Endothelial cell of umbilical vein (primary cell): ENCODE data around the gene OPCML. TPM values are rescaled to one million over a fixed set of nuclear protein-coding genes. Genes with fewer than 3 reads are reported as not detected.

Experiments used
- BruUV-seq: library from RNA; stranded (reverse); fragments of 400-500 nt; replicated peaks from 2 replicates; lab custom pipeline; 2021; lab: Mats Ljungman, UMichigan
- CTCF ChIA-PET: fragments of 300-600, 350-600 bp; sonication (Branson Sonifier 250); formaldehyde crosslinking; loops from one replicate; lab custom pipeline; 2021; ENCODE audit warnings: antibody characterized with exemption, inconsistent platforms; lab: Charles Lee
- POLR2A ChIA-PET: fragments of 300-600, 350-600 bp; sonication (Branson Sonifier 250); formaldehyde crosslinking; loops from one replicate; lab custom pipeline; 2021; ENCODE audit warnings: antibody characterized with exemption, inconsistent platforms; lab: Charles Lee
- DNase-seq: peaks from one replicate; pipeline ENCODE4 v3.0.0-alpha.2; 2011; ENCODE audit warnings: low read depth, low spot score
- FAIRE-seq: peaks from 2 replicates; lab custom pipeline; 2011; peaks lifted over from hg19 to GRCh38; lab: Jason Lieb, UNC
- H2AFZ ChIP-seq: 2 replicates; pipeline ENCODE4 v1.6.0; 2012; ENCODE audit warnings: low read depth, low read length, control low read depth, inconsistent platforms
- H3K27ac ChIP-seq: 2 replicates; pipeline ENCODE4 v1.5.1; 2011; ENCODE audit warnings: low read depth, mild to moderate bottlenecking, control low read depth, low read length, moderate library complexity; ENCODE audit not compliant: insufficient read depth
- H3K27me3 ChIP-seq, 2 experiments: 2 replicates each; pipeline versions ENCODE4 v1.6.0 to v1.6.1; 2011; ENCODE audit warnings: low read length in 2 of 2, mixed read lengths in 1 of 2; ENCODE audit not compliant: control insufficient read depth in 2 of 2, insufficient read depth in 2 of 2
- H3K36me3 ChIP-seq, 2 experiments: 2 replicates in 1 of 2; 3 replicates in 1 of 2; pipeline ENCODE4 v1.5.1; 2011; ENCODE audit warnings: low read length in 2 of 2, mild to moderate bottlenecking in 1 of 2, moderate library complexity in 1 of 2; ENCODE audit not compliant: control insufficient read depth in 2 of 2, insufficient read depth in 2 of 2; ENCODE audit errors: extremely low read depth in 1 of 2
- H3K4me1 ChIP-seq: 3 replicates; pipeline ENCODE4 v1.5.1; 2011; ENCODE audit warnings: mild to moderate bottlenecking, low read length; ENCODE audit not compliant: control insufficient read depth, insufficient read depth; ENCODE audit errors: extremely low read depth
- H3K4me2 ChIP-seq: 2 replicates; pipeline ENCODE4 v1.6.1; 2011; ENCODE audit warnings: low read length, control low read depth, mixed read lengths; ENCODE audit not compliant: insufficient read depth
- H3K4me3 ChIP-seq, 3 experiments: fragments of 200-600 bp in 1 of 3; sonication (generic), shearing (Covaris generic) in 1 of 3; replicated peaks in 1 of 3; 2 replicates each; pipeline ENCODE4 v1.5.1; 2011 to 2016; ENCODE audit warnings: control low read depth in 3 of 3, low read length in 3 of 3, mild to moderate bottlenecking in 2 of 3, inconsistent platforms in 1 of 3, low read depth in 1 of 3, moderate library complexity in 1 of 3; ENCODE audit not compliant: insufficient read depth in 1 of 3
- H3K79me2 ChIP-seq: 2 replicates; pipeline ENCODE4 v1.6.0; 2012; ENCODE audit warnings: low read length, inconsistent platforms; ENCODE audit not compliant: control insufficient read depth, insufficient read depth
- H3K9ac ChIP-seq: replicated peaks from 2 replicates; pipeline ENCODE3; 2011; ENCODE audit warnings: low read length, control low read depth; ENCODE audit not compliant: insufficient read depth; ENCODE audit errors: extremely low read depth
- H3K9me1 ChIP-seq: replicated peaks from 3 replicates; pipeline ENCODE4 v1.6.0; 2011; ENCODE audit warnings: mild to moderate bottlenecking, low read length; ENCODE audit not compliant: control insufficient read depth, insufficient read depth; ENCODE audit errors: extremely low read depth
- H3K9me3 ChIP-seq: replicated peaks from 2 replicates; pipeline ENCODE4 v1.5.1; 2012; ENCODE audit warnings: low read length, inconsistent platforms; ENCODE audit not compliant: control insufficient read depth, insufficient read depth
- H4K20me1 ChIP-seq: replicated peaks from 2 replicates; pipeline ENCODE3; 2011; ENCODE audit warnings: mild to moderate bottlenecking, low read length; ENCODE audit not compliant: control insufficient read depth, insufficient read depth; ENCODE audit errors: extremely low read depth
- EZH2 ChIP-seq: IDR thresholded peaks from 2 replicates; pipeline ENCODE4 v1.6.1; 2012; ENCODE audit warnings: borderline replicate concordance, low read depth, mild to moderate bottlenecking, moderate library complexity, low read length, inconsistent platforms; ENCODE audit not compliant: severe bottlenecking
- FOS ChIP-seq: IDR thresholded peaks from 2 replicates; pipeline ENCODE4 v1.6.1; 2011; ENCODE audit warnings: mild to moderate bottlenecking, low read length, moderate library complexity, borderline replicate concordance; ENCODE audit not compliant: insufficient read depth
- GATA2 ChIP-seq: IDR thresholded peaks from 2 replicates; pipeline ENCODE4 v1.7.0; 2011; ENCODE audit warnings: low read depth, mild to moderate bottlenecking, moderate library complexity, mixed read lengths, low read length; ENCODE audit not compliant: insufficient read length, insufficient read depth
- JUN ChIP-seq: IDR thresholded peaks from 2 replicates; pipeline ENCODE4 v1.6.1; 2011; ENCODE audit warnings: borderline replicate concordance, low read depth; ENCODE audit not compliant: insufficient read length, insufficient read depth
- MYC ChIP-seq: IDR thresholded peaks from one replicate; pipeline ENCODE4 v1.6.1; 2011; ENCODE audit warnings: mild to moderate bottlenecking, low read depth, low read length
- POLR2A ChIP-seq: IDR thresholded peaks from 2 replicates; pipeline ENCODE4 v1.6.1; 2012; ENCODE audit warnings: low read depth, mild to moderate bottlenecking, control low read depth, low read length
- POLR2AphosphoS5 ChIP-seq: IDR thresholded peaks from 2 replicates; pipeline ENCODE4 v1.6.1; 2012; ENCODE audit warnings: low read depth, mild to moderate bottlenecking, control low read depth, low read length, moderate library complexity; ENCODE audit not compliant: insufficient read depth
- dilution Hi-C: fragments of 300-500 bp; cut with MboI; formaldehyde crosslinking; loops from one replicate; pipeline ENCODE4 v1.15.0; 2019; ENCODE audit warnings: low sequenced_read_pairs; ENCODE audit not compliant: extremely low pct_ligation_motif_present
- intact Hi-C: fragments of 100-400 bp; cut with micrococcal nuclease; formaldehyde crosslinking; loops from one replicate; pipeline ENCODE4 v1.10.0; 2022
- polyA plus RNA-seq, 4 experiments: library from polyadenylated mRNA; depleted of rRNA in 3 of 4; stranded (reverse) in 3 of 4; unstranded in 1 of 4; fragments of >200 nt; gene quantifications; 2 replicates each; pipeline versions ENCODE4 v1.2.1 to v1.2.3, GENCODE V29; 2011 to 2012; ENCODE audit warnings: missing spikeins in 1 of 4
- total RNA-seq: library from RNA; stranded (reverse); gene quantifications from 2 replicates; pipeline ENCODE4 v1.2.3, GENCODE V29; 2021
- TF ChIP-seq, protein P1 (sequence below), 2 donors: IDR thresholded peaks; 1 replicate in 1 of 2; 2 replicates in 1 of 2; pipeline ENCODE4 v1.5.1; 2011; ENCODE audit warnings: low read length in 2 of 2, mild to moderate bottlenecking in 2 of 2, moderate library complexity in 2 of 2, control low read depth in 1 of 2, inconsistent platforms in 1 of 2, low read depth in 1 of 2; ENCODE audit not compliant: insufficient read depth in 1 of 2; ENCODE audit errors: extremely low read depth in 1 of 2
- TF ChIP-seq, protein P2 (sequence below): IDR thresholded peaks from 2 replicates; pipeline ENCODE4 v1.6.1; 2011; ENCODE audit not compliant: insufficient read depth, insufficient read length

OPCML gene
- total and polyA plus RNA-seq, 2 donors (not counting 3 experiments of a cell fraction or from before 2014, with no cell fraction given): not detected

DNA sequence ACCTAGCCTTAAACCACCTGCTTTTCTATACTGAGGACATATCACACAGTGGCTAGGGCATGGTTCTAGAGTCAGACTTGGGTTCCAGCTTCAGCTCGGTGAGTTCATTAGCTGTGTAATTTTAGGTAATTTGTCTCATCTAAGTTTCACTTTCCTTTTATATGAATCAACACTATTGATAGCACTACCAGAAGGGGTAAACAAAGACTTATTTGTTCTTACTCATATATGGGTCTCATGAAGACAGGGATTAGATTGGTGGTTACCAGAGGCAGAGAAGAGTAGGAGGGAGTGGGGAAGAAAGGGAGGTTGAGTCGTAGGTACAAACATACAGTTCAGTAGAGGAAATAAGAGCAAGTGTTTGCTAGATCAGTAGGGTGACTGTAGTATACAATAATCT lies 924.7 kb downstream of the OPCML start:
- Histone ChIP-seq H3K27me3 (no peaks in the 10 kb centered on the region), H3K9me3 (peaks cover 2% of the 10 kb centered on the region), H4K20me1 (no peaks in the 10 kb centered on the region), H3K36me3 (no peaks in the 10 kb centered on the region), H3K79me2 (no peaks in the 10 kb centered on the region), H3K4me3 (no peak overlapping the region), H2AFZ (no peak overlapping the region), H3K4me2 (no peak overlapping the region), H3K9me1 (no peaks in the 10 kb centered on the region), H3K4me1 (no peaks in the 10 kb centered on the region), H3K27ac (no peak overlapping the region), H3K9ac (no peak overlapping the region)
- intact Hi-C loops: no loop called here
- FAIRE-seq (no peak), DNase-seq (no peak)
- ChIA-PET POLR2A (no interaction called here), CTCF (interaction anchor here (0.6 kb wide), 1 partner anchor 329 kb away, joined by 3 read pairs; no protein-coding TSS in a partner anchor)
- TF ChIP-seq, protein P1, sequence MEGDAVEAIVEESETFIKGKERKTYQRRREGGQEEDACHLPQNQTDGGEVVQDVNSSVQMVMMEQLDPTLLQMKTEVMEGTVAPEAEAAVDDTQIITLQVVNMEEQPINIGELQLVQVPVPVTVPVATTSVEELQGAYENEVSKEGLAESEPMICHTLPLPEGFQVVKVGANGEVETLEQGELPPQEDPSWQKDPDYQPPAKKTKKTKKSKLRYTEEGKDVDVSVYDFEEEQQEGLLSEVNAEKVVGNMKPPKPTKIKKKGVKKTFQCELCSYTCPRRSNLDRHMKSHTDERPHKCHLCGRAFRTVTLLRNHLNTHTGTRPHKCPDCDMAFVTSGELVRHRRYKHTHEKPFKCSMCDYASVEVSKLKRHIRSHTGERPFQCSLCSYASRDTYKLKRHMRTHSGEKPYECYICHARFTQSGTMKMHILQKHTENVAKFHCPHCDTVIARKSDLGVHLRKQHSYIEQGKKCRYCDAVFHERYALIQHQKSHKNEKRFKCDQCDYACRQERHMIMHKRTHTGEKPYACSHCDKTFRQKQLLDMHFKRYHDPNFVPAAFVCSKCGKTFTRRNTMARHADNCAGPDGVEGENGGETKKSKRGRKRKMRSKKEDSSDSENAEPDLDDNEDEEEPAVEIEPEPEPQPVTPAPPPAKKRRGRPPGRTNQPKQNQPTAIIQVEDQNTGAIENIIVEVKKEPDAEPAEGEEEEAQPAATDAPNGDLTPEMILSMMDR (IDR thresholded peaks at IDR 0.05; ENCODE audit: extremely low read depth in 1 of 2, insufficient read depth in 1 of 2, low read depth in 1 of 2, low read length in 2 of 2): no peak
- no peak for TF ChIP-seq POLR2AphosphoS5
- BruUV-seq: no TSS peak
- dilution Hi-C loops: no loop called here

DNA sequence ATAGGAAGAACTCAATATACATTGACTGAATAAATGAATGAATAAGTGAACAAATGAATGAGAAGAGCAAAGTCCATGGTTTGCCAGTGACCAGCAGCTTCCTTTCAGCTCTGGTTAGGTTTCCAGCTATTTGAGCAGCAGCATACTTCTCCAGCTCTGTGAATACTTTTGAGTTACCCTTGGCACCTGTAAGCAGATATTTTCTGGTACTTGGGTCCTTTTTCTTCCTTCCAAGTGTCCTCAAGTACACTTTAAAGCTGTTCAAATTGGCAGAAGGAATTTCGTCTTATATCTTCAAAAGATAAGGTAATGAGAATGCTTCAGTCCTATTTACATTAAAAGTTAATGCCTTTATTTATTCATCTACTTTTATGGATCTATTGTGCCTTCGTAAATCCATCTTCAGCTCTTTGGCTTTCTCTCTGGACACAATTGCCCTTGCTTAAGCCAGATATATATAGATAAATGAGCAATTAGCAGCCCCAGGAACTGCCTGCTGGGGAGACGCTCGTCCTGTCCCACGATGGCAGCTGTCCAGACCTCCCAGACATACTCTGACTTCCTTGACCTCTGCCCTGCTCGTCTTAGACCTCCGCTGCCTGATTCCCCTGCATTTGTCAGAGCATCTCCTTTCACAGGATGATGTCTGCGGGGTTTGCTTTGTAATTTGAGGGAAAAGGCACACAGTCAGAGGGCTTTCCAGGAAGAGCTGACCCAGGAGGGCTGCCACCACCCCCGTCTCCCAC lies 926.3 kb downstream of the OPCML start:
- CTCF ChIA-PET: no interaction called here
- no peaks in the 10 kb centered on the region for H3K36me3 ChIP-seq
- H3K79me2 ChIP-seq: no peaks in the 10 kb centered on the region
- H2AFZ ChIP-seq: no peak overlapping the region
- no peaks in the 10 kb centered on the region for H3K4me1 ChIP-seq
- dilution Hi-C loops (no loop called here), intact Hi-C loops (no loop called here)
- TF ChIP-seq, protein P1 (IDR thresholded peaks at IDR 0.05; ENCODE audit: extremely low read depth in 1 of 2, insufficient read depth in 1 of 2, low read depth in 1 of 2, low read length in 2 of 2): no peak
- no peak for TF ChIP-seq MYC
- TF ChIP-seq, protein P2, sequence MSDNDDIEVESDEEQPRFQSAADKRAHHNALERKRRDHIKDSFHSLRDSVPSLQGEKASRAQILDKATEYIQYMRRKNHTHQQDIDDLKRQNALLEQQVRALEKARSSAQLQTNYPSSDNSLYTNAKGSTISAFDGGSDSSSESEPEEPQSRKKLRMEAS: no peak
- no peak for TF ChIP-seq JUN
- no peak for TF ChIP-seq GATA2
- no peak for TF ChIP-seq POLR2AphosphoS5
- no peak for TF ChIP-seq POLR2A
- TF ChIP-seq EZH2: no peak
- no peak for TF ChIP-seq FOS
- H3K9me1 ChIP-seq: no peaks in the 10 kb centered on the region
- no peak overlapping the region for H3K27ac ChIP-seq
- no peaks in the 10 kb centered on the region for H3K27me3 ChIP-seq
- POLR2A ChIA-PET: no interaction called here
- H3K4me2 ChIP-seq: no peak overlapping the region
- no peak for FAIRE-seq
- no TSS peak for BruUV-seq
- H3K4me3 ChIP-seq: no peak overlapping the region
- DNase-seq: no peak
- H3K9me3 ChIP-seq: peaks cover 2% of the 10 kb centered on the region
- H3K9ac ChIP-seq: no peak overlapping the region
- no peaks in the 10 kb centered on the region for H4K20me1 ChIP-seq
